Kidney tubule cell (primary cell): ENCODE measurements around the gene UEVLD.
A peak's percentile ranks its signal among the peaks of the same experiment; 100 is the strongest.

Source experiments
- DNase-seq: peaks from one replicate; pipeline ENCODE4 v3.0.0-alpha.2; 2018; ENCODE audit warnings: low spot score

UEVLD gene

GRCh38 chr11:18498039-18498438 is 90.5 kb downstream of the UEVLD start:
- DNase-seq = no peak

GRCh38 chr11:18495703-18496102 is 92.8 kb downstream of the UEVLD start:
- no peak for DNase-seq

DNA sequence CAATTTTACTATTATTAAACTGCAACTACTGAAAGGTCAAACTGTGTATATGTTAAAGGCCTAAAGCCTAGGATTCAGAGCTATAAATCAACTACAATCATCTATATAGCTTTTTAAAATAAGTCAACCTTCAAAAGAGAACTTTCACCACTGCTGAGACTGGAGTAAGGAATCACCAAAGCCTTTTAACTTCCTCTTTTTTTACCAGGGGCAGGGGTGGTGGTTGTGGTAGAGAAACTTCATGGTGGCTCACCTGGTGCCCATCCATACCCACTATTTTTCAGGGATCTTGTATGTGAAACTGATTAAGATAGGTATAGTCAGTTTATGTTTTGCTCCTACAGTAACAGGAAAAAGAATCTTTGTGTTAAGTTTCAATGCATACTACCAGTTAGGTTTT is 93.3 kb downstream of the UEVLD start:
- no peak for DNase-seq

DNA sequence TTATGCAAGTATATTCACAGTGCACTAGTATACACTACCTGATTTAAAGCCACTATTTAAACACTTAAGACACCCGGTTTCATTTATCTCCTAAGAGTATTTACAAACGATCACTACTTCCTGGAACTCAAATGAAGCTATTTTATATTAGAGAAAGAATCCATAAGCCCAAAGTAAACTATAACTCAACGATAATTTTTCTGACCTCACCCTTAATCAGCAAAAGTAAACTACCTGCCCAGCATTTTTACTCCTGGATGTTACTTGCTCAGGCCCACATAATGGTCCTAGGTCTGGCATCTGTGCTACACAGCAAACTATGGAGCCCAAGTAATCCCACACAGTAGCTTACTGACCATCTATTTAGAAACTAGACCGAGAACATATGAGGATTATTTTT is 95.2 kb downstream of the UEVLD start:
- no peak for DNase-seq

- DNase-seq = no peak
Observed at GRCh38 chr11:18492888-18493287, 95.6 kb downstream of the UEVLD start.

- no peak for DNase-seq
Observed at GRCh38 chr11:18491924-18492323, 96.6 kb downstream of the UEVLD start.

DNA sequence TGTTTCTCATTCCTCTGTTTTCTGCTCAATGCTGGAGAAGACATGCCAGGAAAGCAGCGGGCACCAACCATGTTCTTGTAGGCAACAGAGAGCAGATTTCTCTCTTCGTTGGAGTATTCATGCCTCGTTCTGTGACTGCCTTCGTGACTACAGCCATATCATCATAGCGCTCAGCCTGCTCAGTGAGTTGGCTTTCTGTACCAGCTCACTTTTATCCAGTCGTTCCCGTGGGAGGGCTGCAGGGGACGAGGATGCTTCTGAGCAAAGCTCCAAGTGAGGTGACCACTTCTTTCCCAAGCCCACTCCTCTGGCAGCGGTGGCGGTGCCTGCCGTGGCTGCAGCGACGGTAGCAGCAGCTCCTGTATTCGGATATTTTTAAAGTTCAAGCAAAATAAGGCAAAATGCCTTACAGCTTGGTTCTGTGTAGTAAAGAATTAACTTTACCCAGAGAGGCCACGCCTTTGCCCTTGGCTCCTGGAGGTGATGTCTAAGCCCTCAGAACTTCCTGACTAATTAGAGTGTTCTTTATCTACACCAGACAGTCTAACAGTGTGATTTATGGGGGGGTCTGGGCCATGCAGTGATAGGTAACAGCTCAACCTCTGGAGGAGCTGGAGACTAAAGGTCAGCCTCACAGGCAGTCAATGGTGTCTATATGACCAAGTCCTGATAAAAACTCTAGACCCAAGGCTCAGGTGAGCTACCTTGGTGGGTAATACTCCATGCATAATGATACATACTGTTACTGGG is 97.6 kb downstream of the UEVLD start:
- peak; percentile 45 for DNase-seq

DNA sequence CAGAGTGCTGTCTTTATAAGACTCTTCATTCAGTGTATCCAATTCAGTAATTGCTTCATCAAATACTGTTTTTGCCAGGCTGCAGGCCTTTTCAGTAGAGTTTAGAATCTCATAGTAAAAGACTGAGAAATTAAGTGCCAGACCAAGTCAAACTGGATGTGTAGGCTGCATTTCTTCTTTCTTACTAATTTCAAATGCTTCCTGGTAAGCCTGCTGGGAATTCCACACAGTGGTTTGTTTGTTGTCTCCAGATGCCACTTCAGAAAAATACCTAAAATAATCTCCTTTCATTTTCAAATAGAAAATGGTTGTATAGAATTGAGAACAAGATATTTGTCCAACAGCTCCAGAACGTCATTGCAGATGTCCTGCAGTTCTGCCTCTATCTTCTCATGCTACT is 98.2 kb downstream of the UEVLD start:
- peak; percentile 46 for DNase-seq

- no peak for DNase-seq
Observed at GRCh38 chr11:18485913-18486528, 102.5 kb downstream of the UEVLD start.
